Frontal cortex (tissue), 4 donors: ENCODE measurements around the gene DEFB110. TPM values are rescaled to one million over a fixed set of nuclear protein-coding genes. Genes with fewer than 3 reads are reported as not detected.
A peak's percentile ranks its signal among the peaks of the same experiment; 100 is the strongest.

Experiments
- DNase-seq, 2 donors: peaks; one replicate each; pipeline ENCODE4 v3.0.0; 2012; ENCODE audit warnings: low spot score in 2 of 2
- FAIRE-seq: peaks from 2 replicates; lab custom pipeline; 2012; peaks lifted over from hg19 to GRCh38; lab: Jason Lieb, UNC
- total RNA-seq: library from RNA; depleted of rRNA; stranded (reverse); fragments of >200 nt; gene quantifications from one replicate; pipeline ENCODE4 v1.2.3, GENCODE V29; 2014
- donor health status: control.
- donor health status: control.
- donor health status: control.

DEFB110 gene
- total RNA-seq, result not detected

GRCh38 chr6:50021894-50022293 is at the start of gene DEFB110:
TSS of gene DEFB110 (minus strand) at chr6:50021994. CDS start at chr6:50021935, 59 bp downstream.
- DNase-seq (no peak), FAIRE-seq (no peak)

DNA sequence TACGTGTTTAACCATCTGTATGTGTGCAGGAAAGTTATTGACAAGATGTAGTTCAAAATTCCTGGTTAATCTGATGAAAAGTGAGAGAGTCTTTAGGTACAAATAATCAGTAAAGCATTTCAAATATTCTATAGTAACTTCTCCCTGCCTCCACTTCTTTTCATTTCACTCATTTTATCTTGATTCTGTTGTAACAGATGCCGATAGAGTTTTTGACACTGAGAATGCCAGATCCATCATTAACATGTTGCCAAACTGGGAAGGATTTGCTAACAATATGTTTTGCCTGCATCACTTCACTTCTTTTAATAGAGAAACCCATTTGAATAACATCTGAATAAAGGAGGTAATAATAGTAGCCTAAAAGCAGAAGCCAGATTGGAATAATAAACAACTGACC is 48.3 kb upstream of the DEFB110 start:
- no peak for FAIRE-seq
- DNase-seq, result no peak

- FAIRE-seq (no peak), DNase-seq (no peak)
Measured at GRCh38 chr6:50062051-50062450, 40.3 kb upstream of the DEFB110 start.

DNA sequence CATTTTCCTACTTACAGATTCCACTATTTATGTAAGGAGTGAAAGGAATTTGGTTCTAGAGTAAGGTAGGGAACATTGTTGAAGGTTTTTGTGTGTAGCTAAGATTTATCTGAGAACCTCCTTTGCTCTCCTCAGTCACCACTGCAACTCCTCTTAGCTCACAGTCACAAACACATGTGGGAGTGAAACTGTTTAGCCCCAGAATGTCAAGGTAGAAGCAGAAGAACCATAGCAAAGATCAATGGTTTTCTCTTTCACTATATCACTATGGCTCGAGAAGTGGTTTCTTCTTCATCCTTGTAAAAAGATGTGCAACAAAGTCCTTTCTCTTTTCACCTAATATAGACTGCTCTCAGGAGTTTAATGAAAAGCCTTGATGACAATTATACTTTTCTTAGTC is 34.4 kb upstream of the DEFB110 start:
- FAIRE-seq (no peak), DNase-seq (no peak)

DNA sequence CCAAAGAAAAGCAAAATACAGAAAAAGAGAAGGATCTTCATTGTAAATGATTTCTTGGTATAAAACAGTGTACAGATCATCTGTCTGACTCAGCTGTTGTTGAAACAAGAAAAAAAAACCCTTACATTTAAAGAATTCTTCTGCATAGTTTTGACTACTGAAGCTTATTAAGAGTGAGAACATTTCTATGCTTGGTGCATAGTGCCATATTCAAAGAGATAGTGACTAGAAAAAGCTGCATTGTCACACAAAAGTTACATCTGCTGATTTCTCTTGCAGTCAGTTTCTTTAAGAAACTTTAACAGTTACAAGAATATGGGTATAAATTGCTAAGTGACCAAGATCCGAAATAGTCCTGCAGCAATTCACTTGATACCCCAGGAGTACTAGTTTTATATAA is 28.0 kb upstream of the DEFB110 start, which contains the start of gene DEFB112:
Gene DEFB112, minus strand, starts transcription at position 101 of the 400 bp plus-strand sequence. Its CDS starts 60 bp downstream, at position 41.
- no peak for FAIRE-seq
- DNase-seq, result no peak

- no peak for FAIRE-seq
- DNase-seq, result no peak
Measured at GRCh38 chr6:50047026-50047425, 25.2 kb upstream of the DEFB110 start.

DNA sequence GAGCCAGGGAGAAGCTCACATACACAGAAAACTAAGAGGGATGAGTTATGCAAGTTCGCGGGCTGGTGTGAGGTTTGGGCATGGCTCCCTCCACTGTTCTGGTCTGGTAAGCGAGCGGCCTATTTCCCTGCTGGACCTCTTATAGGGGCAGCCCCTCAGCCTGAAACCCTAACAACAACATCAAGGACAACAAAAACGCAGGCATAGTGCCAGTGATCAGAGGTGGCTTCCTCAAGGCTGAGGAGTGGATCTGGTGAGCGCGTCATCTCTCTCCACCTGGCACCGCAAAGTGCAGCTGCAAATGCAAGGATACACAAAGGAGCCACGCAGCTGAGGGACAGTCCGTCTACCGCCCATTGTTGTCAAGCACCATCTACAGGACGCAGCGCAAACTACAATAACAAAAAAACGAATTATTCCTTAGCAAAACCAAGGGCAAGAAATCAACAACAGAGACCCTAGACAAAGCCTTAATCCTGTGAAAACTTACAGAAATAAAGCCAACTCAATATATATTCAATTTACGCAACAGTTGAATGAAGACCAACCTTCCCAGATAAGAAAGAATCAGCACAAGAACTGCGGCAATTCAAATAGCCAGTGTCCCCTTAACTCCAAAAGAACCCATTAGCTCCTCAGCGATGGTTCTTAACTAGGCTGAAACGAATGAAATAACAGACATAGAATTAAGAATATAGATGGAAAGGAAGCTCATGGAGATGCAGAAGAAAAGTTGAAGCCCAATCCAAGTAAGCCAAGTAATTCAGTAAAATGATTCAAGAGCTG is 9.2 kb upstream of the DEFB110 start:
- DNase-seq (no peak), FAIRE-seq (no peak)

DNA sequence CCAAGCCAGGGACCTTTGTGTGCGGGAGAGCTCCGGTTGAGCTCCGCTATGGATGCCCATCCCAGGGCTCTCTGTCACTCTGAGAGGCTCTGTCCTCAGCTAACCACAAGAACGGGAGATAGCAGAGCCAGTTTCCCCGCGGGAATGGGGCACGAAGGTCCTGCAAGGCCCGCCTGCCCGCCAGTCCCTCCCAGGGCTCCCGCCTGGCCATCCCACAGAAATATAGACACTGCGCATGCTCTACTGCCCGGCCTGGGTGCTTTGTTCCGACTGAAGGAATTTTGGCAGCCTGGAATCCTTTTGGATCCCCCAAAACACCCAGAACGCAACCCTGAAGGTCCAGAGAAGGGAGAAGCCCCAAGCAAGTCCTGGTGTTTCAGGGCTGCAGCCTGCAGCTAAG is 8.6 kb upstream of the DEFB110 start:
- FAIRE-seq (no peak), DNase-seq (no peak)

- FAIRE-seq (no peak), DNase-seq (no peak)
Measured at GRCh38 chr6:50025258-50025657, 3.5 kb upstream of the DEFB110 start.

DNA sequence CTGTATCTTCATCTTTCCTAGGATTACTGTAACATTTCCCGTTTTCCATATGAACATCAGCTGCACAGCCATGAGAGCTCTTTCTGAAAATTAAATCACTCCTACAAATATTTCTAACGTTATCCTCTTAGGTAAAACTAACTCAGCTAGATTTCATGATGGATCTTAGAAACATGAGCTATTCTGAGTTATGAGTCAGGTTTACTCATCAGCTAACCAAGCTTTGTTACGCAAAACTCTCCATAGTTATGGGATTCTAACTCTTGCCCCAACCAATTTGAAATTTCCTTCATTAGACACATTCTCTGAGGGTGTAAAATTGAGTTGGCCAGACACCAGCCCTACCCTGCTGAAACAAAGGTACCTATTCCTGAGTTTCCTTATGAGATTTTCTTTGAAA is 14.0 kb downstream of the DEFB110 start:
- no peak for DNase-seq
- FAIRE-seq, result no peak

GRCh38 chr6:50003139-50003538 is 18.7 kb downstream of the DEFB110 start:
- DNase-seq (no peak), FAIRE-seq (no peak)

DNA sequence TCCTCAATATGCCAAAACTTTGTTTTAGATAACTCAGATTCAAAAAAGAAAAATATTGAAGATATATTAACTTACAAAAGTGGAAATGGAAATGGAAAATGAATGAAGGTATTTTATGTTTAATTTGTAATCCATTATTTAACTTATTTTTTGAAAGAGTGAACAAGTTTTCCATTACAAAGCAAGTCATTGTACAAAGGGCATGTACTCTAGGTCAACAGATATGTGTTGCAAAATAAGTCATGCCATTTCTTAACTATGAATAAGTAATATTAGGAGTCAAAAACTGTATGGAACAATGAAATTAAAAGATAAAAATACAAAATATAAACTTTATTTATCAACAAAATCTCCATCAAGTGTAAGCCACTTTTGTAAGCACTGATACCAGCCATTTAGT is 26.5 kb downstream of the DEFB110 start:
- DNase-seq (no peak), FAIRE-seq (peak; percentile 19)

DNA sequence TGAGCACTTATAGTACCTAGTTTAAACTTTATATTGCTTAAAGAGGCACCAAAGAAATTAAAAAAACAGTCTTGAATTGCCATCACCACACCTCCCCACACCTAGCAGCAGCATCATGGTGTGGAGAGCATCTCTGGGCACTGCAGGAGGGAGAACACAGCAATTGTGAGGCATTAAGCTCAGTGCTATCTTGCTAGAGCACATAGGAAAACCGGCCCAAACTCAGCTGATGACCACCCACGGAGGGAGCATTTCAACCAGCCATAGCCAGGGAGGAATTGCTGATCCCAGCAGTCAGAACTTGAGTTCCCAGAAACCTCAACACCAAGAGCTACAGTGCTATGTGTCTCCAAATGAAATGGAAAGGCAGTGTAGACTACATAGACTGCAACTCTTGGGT is 32.9 kb downstream of the DEFB110 start:
- FAIRE-seq (no peak), DNase-seq (no peak)

DNA sequence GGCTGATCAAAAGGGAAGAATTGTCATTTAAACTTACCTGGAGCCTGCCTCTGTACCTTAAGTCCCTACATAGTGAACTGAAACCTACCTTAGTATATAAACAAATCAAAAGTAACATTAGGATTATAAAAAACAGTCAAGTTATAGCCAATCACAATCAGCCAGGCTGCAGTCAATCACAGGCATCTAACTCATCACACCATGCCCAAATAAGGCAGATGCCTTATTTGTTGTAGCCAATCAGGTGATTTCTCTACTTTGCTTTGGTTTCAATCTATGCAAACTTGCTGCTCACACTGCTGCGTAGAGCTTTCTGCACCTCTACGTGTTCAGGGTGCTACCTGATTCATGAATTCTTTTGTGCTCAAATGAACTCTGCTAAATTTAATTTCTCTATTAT is 34.0 kb downstream of the DEFB110 start:
- no peak for DNase-seq

GRCh38 chr6:49986551-49986950 is 35.2 kb downstream of the DEFB110 start:
- DNase-seq, result no peak
- no peak for FAIRE-seq

More for the DNA sequence above, 34.0 kb downstream of the DEFB110 start:
- FAIRE-seq, result no peak

- DNase-seq (no peak), FAIRE-seq (no peak)
Measured at GRCh38 chr6:49982046-49982445, 39.7 kb downstream of the DEFB110 start.

GRCh38 chr6:49980898-49981297 is 40.9 kb downstream of the DEFB110 start:
- DNase-seq (no peak), FAIRE-seq (no peak)

- FAIRE-seq, result no peak
- no peak for DNase-seq
Measured at GRCh38 chr6:49979584-49979983, 42.2 kb downstream of the DEFB110 start.

DNA sequence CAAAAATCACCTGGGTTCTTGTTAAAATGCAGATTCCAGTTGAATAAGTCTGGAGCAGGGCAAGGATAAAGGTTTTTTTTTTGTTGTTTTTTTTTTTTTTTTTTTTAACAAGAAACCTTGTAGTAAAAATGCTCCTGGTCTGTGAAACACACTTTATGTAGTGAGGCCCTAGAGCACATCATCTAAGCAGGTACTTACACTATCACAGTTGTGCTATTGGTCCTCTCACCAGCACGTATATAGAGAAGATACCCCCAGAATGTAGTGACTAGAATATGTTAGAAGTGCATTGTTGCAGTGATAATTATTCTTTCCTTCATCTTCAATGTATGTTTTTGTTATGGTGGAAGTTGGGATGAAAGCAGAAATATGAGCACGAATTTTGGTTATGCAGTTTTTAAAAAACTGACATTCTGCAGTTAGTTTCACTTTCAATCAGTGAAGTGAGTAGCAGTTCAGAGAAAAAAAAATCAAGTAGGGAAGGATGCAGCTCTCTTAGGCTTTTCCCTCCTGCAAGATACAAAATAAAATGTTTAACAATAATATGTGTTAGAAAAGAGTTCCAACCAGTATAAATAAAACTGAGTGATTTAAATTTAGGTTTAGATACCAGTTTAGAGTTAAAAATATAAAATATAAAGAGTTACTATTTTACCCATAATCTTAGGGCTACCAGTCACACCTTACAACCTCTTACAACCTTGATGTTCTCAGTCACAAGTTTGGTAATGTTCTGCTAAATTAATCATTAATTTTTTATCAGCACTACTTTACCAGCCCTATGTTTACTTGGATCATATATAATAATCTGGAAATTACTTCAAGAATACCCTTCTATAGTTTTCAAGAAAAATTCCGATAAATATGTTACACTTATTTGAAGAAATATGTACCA is 43.2 kb downstream of the DEFB110 start:
- FAIRE-seq, result no peak

DNA sequence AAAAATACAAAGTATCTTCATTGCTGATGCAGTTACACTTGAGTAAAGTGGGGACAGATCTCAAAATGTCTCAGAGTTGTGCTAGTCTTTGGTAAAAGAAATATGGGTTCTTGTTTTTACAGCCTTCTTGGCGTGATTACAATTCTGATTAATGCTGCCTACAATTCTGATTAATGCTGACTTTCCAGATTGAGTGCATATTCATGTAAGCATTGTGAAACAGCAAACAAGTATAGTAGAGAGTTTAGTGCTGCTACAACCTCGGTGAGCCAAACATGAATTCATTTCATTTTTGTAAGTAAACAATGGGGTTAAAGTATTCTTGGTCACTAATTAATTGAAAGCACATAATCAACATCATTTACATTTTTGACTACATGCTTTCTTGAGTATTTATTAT is 52.2 kb downstream of the DEFB110 start, which contains the start of gene DEFB113:
Gene DEFB113, minus strand, starts transcription at position 21 of the 400 bp plus-strand sequence. Its CDS starts 0 bp downstream, at position 21.
- FAIRE-seq (no peak), DNase-seq (no peak)

More for the DNA sequence above, 43.2 kb downstream of the DEFB110 start:
- DNase-seq, result no peak
